Endothelial cell of umbilical vein (primary cell): ENCODE results near the gene HAPLN2.

Experiments
- MYC ChIP-seq: IDR thresholded peaks from one replicate; pipeline ENCODE4 v1.6.1; 2011; ENCODE audit warnings: mild to moderate bottlenecking, low read depth, low read length
- POLR2A ChIP-seq: IDR thresholded peaks from 2 replicates; pipeline ENCODE4 v1.6.1; 2012; ENCODE audit warnings: low read depth, mild to moderate bottlenecking, control low read depth, low read length
- TF ChIP-seq, protein P1 (sequence below), 2 donors: IDR thresholded peaks; 1 replicate in 1 of 2; 2 replicates in 1 of 2; pipeline ENCODE4 v1.5.1; 2011; ENCODE audit warnings: low read length in 2 of 2, mild to moderate bottlenecking in 2 of 2, moderate library complexity in 2 of 2, control low read depth in 1 of 2, inconsistent platforms in 1 of 2, low read depth in 1 of 2; ENCODE audit not compliant: insufficient read depth in 1 of 2; ENCODE audit errors: extremely low read depth in 1 of 2

DNA sequence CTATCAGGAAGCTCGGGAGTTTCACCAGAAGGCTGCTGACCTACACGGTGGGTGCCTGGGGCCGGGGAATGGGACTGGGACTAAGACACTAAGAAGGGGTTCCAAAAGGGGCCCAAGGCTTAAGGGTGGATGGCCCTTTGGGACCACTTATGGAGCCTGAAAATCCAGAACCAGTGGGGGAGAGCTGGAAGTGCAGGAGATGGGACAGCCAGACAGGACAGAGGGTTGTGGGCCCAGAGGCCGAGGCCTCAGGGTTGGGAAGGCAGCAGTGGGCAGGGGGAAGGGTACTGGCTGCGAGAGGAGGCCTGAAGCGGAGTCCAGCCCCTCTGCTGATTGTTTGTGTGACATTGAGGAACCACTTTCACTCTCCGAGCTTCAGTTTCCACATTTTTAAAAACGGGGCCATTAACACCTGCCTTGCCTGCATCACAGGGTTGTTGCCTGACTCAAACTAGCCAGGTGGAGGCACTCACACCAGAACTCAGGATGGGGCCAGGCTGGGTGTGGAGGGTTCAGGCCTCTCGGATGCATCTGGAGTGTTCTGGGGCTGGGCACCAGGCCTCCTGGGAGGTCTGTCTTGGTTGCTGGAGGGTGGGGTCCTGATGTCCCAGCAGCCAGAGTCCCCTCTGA is 36.7 kb upstream of the HAPLN2 start:
- TF ChIP-seq, protein P1, sequence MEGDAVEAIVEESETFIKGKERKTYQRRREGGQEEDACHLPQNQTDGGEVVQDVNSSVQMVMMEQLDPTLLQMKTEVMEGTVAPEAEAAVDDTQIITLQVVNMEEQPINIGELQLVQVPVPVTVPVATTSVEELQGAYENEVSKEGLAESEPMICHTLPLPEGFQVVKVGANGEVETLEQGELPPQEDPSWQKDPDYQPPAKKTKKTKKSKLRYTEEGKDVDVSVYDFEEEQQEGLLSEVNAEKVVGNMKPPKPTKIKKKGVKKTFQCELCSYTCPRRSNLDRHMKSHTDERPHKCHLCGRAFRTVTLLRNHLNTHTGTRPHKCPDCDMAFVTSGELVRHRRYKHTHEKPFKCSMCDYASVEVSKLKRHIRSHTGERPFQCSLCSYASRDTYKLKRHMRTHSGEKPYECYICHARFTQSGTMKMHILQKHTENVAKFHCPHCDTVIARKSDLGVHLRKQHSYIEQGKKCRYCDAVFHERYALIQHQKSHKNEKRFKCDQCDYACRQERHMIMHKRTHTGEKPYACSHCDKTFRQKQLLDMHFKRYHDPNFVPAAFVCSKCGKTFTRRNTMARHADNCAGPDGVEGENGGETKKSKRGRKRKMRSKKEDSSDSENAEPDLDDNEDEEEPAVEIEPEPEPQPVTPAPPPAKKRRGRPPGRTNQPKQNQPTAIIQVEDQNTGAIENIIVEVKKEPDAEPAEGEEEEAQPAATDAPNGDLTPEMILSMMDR (IDR thresholded peaks at IDR 0.05; ENCODE audit: extremely low read depth in 1 of 2, insufficient read depth in 1 of 2, low read depth in 1 of 2, low read length in 2 of 2) = no peak
- TF ChIP-seq POLR2A = no peak
- no peak for TF ChIP-seq MYC
